B cell (primary cell): ENCODE measurements around the gene NFATC2.

Experiments
- EZH2 ChIP-seq: IDR thresholded peaks from 2 replicates; pipeline ENCODE4 v1.6.1; 2012; ENCODE audit warnings: borderline replicate concordance, low read depth, mild to moderate bottlenecking, moderate library complexity, low read length; ENCODE audit not compliant: insufficient read depth, poor library complexity, severe bottlenecking
- TF ChIP-seq, protein P1 (sequence below): fragments of 200-600 bp; IDR thresholded peaks from one replicate; pipeline ENCODE4 v1.8.0; 2022; ENCODE audit warnings: antibody characterized with exemption, mild to moderate bottlenecking

DNA sequence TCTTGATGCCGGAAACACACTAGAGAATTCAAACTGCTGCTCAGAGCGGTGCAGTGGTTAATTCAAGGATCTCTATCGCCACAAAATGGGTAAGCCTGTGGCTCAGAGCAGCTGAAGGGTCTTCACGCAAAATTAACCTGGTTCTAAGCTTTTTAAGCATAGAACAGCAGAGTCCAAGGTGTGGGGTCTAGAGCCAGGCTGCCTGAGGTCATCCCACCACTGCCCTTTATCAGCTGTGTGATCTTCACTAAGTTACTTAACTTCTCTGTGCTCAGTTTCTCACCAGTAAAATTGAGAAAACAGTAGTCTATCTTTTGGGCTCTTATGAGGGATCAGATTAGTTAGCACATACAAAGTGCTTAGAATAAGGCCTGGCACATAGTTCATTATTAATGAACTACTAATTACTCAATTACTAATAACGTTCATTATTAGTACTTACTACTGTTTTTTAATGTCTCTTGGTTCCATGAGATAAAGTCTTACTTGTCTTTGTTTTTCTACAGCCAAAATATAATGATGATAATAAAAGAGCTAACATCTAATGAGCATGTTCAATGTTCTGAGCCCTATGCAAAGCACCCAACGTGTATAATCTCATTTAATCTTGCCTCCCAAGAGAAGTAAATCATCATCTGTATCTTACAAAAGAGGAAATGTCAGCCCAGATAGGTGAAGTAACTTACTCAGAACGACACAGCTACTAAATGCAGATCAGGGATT lies 92.9 kb downstream of the NFATC2 start:
- TF ChIP-seq, protein P1, sequence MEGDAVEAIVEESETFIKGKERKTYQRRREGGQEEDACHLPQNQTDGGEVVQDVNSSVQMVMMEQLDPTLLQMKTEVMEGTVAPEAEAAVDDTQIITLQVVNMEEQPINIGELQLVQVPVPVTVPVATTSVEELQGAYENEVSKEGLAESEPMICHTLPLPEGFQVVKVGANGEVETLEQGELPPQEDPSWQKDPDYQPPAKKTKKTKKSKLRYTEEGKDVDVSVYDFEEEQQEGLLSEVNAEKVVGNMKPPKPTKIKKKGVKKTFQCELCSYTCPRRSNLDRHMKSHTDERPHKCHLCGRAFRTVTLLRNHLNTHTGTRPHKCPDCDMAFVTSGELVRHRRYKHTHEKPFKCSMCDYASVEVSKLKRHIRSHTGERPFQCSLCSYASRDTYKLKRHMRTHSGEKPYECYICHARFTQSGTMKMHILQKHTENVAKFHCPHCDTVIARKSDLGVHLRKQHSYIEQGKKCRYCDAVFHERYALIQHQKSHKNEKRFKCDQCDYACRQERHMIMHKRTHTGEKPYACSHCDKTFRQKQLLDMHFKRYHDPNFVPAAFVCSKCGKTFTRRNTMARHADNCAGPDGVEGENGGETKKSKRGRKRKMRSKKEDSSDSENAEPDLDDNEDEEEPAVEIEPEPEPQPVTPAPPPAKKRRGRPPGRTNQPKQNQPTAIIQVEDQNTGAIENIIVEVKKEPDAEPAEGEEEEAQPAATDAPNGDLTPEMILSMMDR = no peak
- no peak for TF ChIP-seq EZH2
